GM19239 (cell line): Measurements from ENCODE around the gene DAB2.

ENCODE experiments used
- DNase-seq: peaks from one replicate; pipeline ENCODE4 v3.0.0; 2011; ENCODE audit warnings: low spot score; ENCODE audit not compliant: insufficient read length
- FAIRE-seq: peaks from 2 replicates; lab custom pipeline; 2011; peaks lifted over from hg19 to GRCh38; lab: Jason Lieb, UNC

Gene DAB2

DNA sequence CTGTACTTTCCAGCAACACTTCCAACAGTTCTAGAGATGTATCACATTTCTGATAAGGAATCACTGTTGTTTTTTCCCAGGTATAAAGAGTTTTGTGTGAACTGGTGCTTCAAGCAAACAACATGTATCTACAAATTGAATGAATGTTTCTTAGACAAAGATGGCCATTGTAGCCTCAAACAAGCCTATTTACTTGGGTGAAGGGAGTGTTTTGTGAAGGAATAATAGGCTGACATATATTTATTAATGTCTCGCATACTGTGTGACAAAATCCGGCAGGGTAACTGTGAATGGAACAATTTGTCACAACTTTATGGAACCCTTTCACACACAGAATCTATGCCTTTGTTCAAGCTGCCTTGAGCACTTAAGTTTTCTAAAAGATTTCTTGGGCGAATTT, 24.8 kb upstream of the DAB2 start:
- no peak for DNase-seq
- FAIRE-seq: no peak

DNA sequence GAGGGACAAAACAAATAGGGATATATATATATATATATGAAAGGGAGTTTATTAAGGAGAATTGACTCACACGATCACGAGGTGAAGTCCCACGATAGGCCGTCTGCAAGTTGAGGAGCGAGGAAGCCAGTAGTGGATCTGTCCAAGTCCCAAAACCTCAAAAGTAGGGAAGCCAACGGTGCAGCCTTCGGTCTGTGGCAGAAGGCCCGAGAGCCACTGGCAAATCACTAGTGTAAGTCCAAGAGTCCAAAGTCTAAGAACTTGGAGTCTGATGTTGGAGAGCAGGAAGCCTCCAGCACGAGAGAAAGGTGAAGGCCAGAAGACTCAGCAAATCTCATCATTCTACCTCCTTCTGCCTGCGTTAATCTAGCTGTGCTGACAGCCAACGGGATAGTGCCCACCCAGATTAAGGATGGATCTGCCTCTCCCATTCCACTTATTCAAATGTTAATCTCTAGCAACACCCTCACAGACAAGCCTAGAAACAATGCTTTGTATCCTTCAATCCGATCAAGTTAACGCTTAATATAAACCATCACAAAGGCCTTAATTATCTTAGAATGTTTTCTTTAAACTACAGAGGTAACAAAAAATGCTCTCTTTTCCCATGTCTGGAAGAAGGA, 23.8 kb upstream of the DAB2 start:
- no peak for DNase-seq
- no peak for FAIRE-seq

- FAIRE-seq (no peak), DNase-seq (no peak)
These were observed 23.2 kb upstream of the DAB2 start for GRCh38 chr5:39447968-39448367.

- DNase-seq (no peak), FAIRE-seq (no peak)
These were observed 22.3 kb upstream of the DAB2 start for GRCh38 chr5:39447059-39447458.

DNA sequence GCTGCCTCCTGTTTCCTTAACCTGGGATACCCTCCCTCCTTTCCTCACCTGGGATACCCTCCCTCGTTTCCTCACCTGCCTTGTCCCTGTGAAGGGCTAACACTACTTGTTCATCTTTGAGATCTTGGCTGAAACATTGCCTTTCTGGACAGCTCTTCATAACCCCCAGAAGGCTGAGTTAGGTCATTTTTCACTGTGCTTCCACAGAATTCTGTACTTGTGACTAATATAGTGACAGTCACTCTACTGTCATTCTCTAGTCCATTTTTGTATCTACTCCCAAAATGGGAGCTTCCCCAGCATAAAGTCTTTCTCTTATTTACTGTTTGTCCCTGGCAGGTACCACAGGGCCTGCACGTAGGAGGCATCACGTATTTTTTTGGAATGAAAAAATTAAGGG, 21.5 kb upstream of the DAB2 start:
- DNase-seq (no peak), FAIRE-seq (no peak)

GRCh38 chr5:39443911-39444310, 19.1 kb upstream of the DAB2 start:
- FAIRE-seq: no peak
- DNase-seq: no peak

DNA sequence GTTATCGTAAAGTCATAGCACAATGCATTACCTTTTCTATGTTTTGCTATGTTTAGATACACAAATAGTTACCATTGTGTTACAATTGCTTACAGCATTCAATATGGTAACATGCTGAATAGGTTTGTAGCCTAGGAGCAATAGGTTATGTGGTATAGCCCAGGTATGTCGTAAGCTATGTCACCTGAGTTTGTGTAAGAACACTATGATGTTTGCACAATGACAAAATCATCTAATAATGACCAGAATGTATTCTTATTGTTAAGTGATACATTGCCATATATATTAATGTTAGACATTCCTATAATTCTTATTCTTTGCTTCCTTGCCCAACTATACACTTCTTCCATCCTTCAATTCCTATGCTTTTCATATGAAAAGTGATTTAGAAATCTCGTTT, 18.2 kb upstream of the DAB2 start:
- FAIRE-seq (no peak), DNase-seq (no peak)

DNA sequence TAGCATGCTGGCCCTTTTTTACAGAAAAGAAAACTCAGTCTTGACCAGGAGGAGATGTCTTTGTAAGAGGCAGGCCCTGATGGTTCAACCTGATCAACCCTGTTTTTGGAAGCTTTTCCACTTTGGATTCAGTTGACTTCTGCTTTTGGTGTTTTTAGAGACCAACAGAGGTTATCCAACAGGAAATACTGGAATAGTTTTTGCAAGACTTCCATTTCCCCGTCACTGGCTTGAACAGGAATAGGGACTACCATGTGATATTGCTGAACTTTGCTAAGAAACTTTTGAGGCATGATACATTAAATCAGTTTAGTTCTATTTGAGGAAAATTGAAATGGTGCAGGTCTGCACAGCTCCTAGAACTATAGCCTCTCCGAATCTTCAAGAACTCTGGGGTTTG, 17.1 kb upstream of the DAB2 start:
- FAIRE-seq (no peak), DNase-seq (no peak)

DNA sequence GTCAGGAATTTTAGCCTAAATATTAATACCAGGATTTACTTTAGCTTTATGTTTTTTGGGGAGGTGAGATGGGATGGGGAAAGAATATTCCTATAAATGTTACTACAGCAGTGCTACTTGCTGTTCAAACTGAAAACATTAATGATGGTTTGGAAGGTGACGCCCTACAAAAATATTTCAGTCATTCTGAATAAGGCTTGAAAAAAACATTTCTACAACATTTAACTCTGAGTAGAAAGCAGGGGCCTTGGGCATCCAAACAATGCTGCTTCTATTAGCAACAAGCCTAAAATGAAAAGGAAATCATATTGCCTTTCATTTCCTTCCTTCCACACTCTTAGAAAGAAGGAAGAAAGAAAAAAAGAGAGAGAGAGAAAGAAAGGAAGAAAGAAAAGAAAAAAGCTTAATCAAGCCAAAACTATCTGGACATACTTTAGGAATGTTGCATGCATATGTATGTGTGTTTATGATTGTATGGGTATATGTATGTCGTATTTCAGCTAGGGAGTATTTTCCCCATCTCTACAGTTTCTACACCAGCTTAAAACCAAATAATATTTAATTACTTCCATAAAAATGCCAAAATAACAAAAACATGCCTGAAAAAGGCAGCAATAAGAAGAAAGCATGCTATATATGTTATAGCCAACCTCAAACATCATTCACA, 16.3 kb upstream of the DAB2 start:
- DNase-seq (no peak), FAIRE-seq (no peak)

GRCh38 chr5:39440192-39440957, 15.6 kb upstream of the DAB2 start:
- DNase-seq (no peak), FAIRE-seq (no peak)

- DNase-seq: no peak
- FAIRE-seq: no peak
These were observed 14.9 kb upstream of the DAB2 start for GRCh38 chr5:39439582-39440162.

GRCh38 chr5:39437467-39437866, 12.7 kb upstream of the DAB2 start:
- DNase-seq (no peak), FAIRE-seq (no peak)

DNA sequence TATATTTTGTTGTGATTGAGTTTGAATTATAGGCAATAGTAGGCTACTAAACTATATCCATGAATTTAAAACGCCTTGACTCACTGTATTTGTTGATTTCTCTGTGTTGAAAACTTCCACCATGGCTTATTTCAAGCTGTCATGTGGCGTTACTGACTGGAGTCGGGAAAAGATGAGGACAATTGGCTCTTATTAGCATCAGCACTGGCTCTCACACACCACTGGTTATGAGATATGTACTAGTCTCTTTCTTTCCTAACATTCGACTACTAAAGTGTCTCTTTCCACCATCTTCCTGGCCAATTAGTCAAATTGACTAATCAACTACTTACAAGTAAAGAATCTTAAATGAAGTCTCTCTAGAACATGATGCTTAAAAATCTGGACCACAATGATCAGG, 9.1 kb upstream of the DAB2 start:
- FAIRE-seq (no peak), DNase-seq (no peak)

DNA sequence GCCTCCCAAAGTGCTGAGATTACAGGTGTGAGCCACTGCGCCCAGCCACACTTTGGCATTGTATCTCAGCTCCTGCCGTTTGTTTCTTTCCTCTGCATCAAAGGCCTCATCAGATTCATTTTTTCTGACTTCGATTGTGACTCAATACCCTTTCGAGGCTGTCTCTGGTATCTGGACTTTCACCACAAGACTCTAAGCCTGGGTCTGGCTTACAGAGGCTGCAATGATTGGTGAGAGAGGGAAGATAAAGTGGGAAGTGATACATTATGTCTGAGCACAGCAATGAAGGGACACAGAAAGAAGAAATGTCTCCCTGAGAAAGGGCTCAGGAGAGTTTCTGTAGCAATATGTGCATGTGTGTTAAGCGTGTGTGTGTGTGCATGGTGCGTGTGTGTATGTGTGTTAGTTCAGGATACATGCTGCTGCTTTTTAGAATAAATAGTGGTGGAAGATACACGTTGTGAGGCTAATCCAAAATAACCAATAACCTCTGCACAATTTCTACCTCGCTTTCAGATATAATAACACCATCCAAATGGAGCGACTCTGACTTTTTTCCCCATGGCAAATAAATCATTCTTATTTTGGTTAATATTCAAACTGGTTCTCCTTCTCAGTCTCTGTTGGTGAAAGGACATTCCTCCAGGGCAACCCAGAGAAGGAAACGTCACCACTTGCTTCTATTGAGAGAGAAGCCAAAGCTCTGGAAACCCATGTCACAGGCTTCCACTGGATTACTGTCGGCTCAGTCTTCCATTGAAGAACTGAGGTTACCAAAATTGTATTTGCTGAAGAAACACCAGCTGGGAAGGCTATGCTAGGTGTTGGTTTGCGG, 8.1 kb upstream of the DAB2 start:
- DNase-seq: no peak
- no peak for FAIRE-seq

GRCh38 chr5:39430461-39430860, 5.7 kb upstream of the DAB2 start:
- DNase-seq (no peak), FAIRE-seq (no peak)

GRCh38 chr5:39428640-39429039, 3.9 kb upstream of the DAB2 start:
- no peak for DNase-seq

GRCh38 chr5:39427633-39428032, 2.9 kb upstream of the DAB2 start:
- DNase-seq (no peak), FAIRE-seq (no peak)

More at GRCh38 chr5:39428640-39429039, 3.9 kb upstream of the DAB2 start:
- FAIRE-seq: no peak

DNA sequence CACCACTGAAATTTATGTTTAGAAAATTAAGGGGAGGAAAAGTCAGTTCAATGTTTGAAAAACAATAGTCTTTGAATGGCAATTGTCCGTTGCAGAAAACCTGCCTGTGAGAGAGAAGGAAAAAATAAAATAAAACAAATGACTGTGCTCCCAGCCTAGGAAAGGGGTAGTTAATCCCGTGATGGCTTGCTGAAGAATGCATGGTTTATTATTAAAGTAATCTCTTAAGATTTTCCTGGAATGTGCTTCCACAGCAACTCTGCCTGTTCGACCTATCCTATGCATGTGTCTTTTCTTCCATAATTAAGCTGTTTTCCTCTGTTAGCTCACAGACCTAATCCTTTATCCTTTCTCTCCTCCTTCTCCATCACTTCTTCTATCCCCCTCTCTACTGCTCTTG, 2.4 kb upstream of the DAB2 start:
- FAIRE-seq: no peak

GRCh38 chr5:39426746-39427105, 1.9 kb upstream of the DAB2 start:
- no peak for FAIRE-seq

More for the DNA sequence above, 2.4 kb upstream of the DAB2 start:
- DNase-seq: no peak

DNA sequence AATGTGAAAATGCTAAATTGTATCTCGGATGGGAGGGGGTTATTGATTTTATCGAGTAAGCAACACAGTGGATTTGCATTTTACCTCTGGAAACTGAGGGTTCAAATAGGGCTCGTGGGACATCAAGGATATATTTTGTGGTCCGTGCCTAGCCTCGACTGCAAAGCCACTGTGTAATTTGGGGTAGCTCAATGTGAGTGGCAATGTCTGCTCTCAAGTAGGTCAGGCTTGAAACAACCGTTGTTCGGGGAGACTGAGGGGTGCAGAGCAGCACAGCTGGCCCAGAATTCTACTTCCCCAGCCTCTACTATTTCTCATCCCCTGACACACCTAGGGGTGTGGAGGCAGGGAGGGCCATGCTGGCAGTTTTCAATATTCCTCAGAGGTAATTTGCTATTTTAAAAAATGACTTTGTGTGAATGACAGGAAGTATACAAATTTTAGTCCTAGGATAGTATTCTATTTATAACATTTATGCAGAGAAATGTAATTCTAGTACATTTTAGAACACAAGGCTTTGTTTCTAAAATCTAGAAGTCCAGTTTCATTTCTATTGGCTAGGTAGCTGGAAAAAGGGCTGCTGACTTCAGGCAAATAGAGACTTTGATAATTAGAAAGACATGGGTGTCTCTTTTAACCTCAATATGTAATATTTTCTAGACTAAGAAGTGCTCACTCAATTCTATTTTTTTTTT, 1.4 kb upstream of the DAB2 start:
- DNase-seq (no peak), FAIRE-seq (no peak)

More at GRCh38 chr5:39426746-39427105, 1.9 kb upstream of the DAB2 start:
- DNase-seq: no peak
